GM06990 (cell line): ENCODE results near the gene CENPK.
"Not testable (repeated sequence)": the region's sequence is repeated elsewhere in the genome, so short reads cannot be mapped to it uniquely, and the experiment has no call there.

Experiments used
- DNase-seq: peaks from one replicate; pipeline ENCODE4 v3.0.0-alpha.2; 2011; ENCODE audit not compliant: insufficient read length; ENCODE audit errors: extremely low read depth
- H3K27me3 ChIP-seq: replicated peaks from 2 replicates; pipeline ENCODE4 v1.6.0; 2011; ENCODE audit warnings: low read length; ENCODE audit not compliant: control insufficient read depth, insufficient read depth
- H3K36me3 ChIP-seq: 2 replicates; pipeline ENCODE4 v1.5.1; 2011; ENCODE audit warnings: low read length; ENCODE audit not compliant: control insufficient read depth, insufficient read depth
- H3K4me3 ChIP-seq: replicated peaks from 2 replicates; pipeline ENCODE4 v1.5.1; 2011; ENCODE audit warnings: low read depth, mild to moderate bottlenecking, control low read depth, low read length
- CTCF ChIP-seq: IDR thresholded peaks from 2 replicates; pipeline ENCODE4 v1.5.1; 2011; ENCODE audit warnings: low read length, control low read depth, mild to moderate bottlenecking, inconsistent platforms; ENCODE audit not compliant: insufficient read depth, poor library complexity, severe bottlenecking

The CENPK gene

DNA sequence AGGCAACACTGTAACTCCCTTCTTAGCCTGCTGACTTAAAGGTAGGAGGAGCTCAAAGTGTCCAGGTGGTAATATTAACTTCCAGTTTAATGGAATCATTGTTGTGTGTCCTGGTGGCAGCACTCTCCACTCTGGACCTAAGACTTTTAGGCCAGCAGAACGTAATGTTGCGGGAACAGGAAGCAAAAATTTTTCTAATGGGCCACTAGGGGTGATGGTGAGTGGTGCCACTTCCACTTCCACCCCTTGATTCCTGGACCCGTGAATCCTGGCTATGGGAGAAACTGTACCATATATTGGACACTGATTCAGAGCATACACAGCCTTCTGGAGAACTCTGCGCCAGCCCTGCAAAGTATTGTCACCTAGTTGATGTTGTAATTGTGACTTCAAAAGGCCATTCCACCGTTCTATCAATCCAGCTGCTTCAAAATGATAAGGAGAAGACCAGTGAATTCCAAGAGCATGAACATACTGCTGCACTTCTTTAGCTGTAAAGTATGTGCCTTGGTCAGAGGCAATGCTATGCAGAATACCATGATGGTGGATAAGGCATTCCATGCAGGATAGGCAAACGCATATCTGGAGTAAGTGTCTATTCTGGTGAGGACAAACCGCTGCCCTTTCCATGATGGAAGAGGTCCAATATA is 74.8 kb downstream of the CENPK start:
- not testable (repeated sequence) for H3K27me3 ChIP-seq, H3K4me3 ChIP-seq, DNase-seq, H3K36me3 ChIP-seq
- peak; percentile 27 for TF ChIP-seq CTCF

- H3K4me3 ChIP-seq, H3K27me3 ChIP-seq, DNase-seq, H3K36me3 ChIP-seq: not testable (repeated sequence)
These were observed 76.2 kb downstream of the CENPK start for GRCh38 chr5:65486803-65487202.

DNA sequence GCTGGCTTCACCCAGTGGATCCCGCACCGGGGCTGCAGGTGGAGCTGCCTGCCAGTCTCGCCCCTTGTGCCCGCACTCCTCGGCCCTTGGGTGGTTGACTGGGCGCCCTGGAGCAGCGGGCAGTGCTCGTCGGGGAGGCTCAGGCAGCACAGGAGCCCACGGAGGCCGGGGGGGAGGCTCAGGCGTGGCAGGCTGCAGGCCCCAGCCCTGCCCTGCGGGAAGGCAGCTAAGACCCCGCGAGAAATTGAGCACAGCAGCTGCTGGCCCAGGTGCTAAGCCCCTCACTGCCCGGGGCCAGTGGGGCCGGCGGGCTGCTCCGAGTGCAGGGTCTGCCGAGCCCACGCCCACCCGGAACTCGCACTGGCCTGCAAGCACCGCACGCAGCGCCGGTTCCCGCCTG is 77.6 kb downstream of the CENPK start:
- Histone ChIP-seq H3K4me3 (no peak overlapping the region), H3K27me3 (no peaks in the 10 kb centered on the region), H3K36me3 (no peaks in the 10 kb centered on the region)
- DNase-seq: no peak
- no peak for TF ChIP-seq CTCF

GRCh38 chr5:65483546-65484346 is 79.2 kb downstream of the CENPK start:
- peak overlapping the region; percentile 69; the same call in 1 of the 2 replicates for H3K4me3 ChIP-seq
- DNase-seq: peak; percentile 41
- H3K27me3 ChIP-seq: no peaks in the 10 kb centered on the region
- TF ChIP-seq CTCF: peak; percentile 43
- H3K36me3 ChIP-seq: no peaks in the 10 kb centered on the region

GRCh38 chr5:65482736-65483545 is 80.0 kb downstream of the CENPK start:
- no peak for DNase-seq
- H3K27me3 ChIP-seq: no peaks in the 10 kb centered on the region
- TF ChIP-seq CTCF: no peak
- H3K36me3 ChIP-seq: no peaks in the 10 kb centered on the region
- H3K4me3 ChIP-seq: peak overlapping the region; percentile 69

- no peaks in the 10 kb centered on the region for H3K27me3 ChIP-seq
- no peak for TF ChIP-seq CTCF
- no peak for DNase-seq
- H3K4me3 ChIP-seq: peak overlapping the region; percentile 69
- H3K36me3 ChIP-seq: no peaks in the 10 kb centered on the region
These were observed 80.7 kb downstream of the CENPK start for GRCh38 chr5:65482296-65482735.
